GM08714 (cell line): ENCODE results near the gene LDLRAD4.
"Not testable (repeated sequence)": the region's sequence is repeated elsewhere in the genome, so short reads cannot be mapped to it uniquely, and the experiment has no call there.

Experiments
- H3K4me3 ChIP-seq: fragments of 200-500 bp; sonication (Bioruptor generic); 2 replicates; pipeline ENCODE4 v1.5.1; 2014; ENCODE audit warnings: mild to moderate bottlenecking, low read length, inconsistent platforms
- ZNF274 ChIP-seq: IDR thresholded peaks from 2 replicates; pipeline ENCODE4 v1.6.1; 2012; ENCODE audit warnings: mild to moderate bottlenecking, low read depth, low read length

The LDLRAD4 gene

GRCh38 chr18:13464432-13465123 is 246.0 kb downstream of the LDLRAD4 start:
- H3K4me3 ChIP-seq = peak overlapping the region; percentile 90; the same call in 1 of the 2 replicates
- no peak for TF ChIP-seq ZNF274

- no peak for TF ChIP-seq ZNF274
- peak overlapping the region; percentile 90 for H3K4me3 ChIP-seq
Measured at GRCh38 chr18:13465124-13465446, 246.5 kb downstream of the LDLRAD4 start.

GRCh38 chr18:13465476-13465875 is 246.9 kb downstream of the LDLRAD4 start:
- no peak for TF ChIP-seq ZNF274
- peak overlapping the region; percentile 90 for H3K4me3 ChIP-seq

GRCh38 chr18:13470516-13471197 is 252.1 kb downstream of the LDLRAD4 start:
- no peak overlapping the region for H3K4me3 ChIP-seq
- TF ChIP-seq ZNF274 = no peak

- H3K4me3 ChIP-seq = no peak overlapping the region
- TF ChIP-seq ZNF274 = no peak
Measured at GRCh38 chr18:13471198-13471845, 252.8 kb downstream of the LDLRAD4 start.

GRCh38 chr18:13471971-13472628 is 253.5 kb downstream of the LDLRAD4 start:
- no peak overlapping the region for H3K4me3 ChIP-seq
- no peak for TF ChIP-seq ZNF274

GRCh38 chr18:13473751-13474150 is 255.2 kb downstream of the LDLRAD4 start:
- no peak overlapping the region for H3K4me3 ChIP-seq
- no peak for TF ChIP-seq ZNF274

- no peak overlapping the region for H3K4me3 ChIP-seq
- TF ChIP-seq ZNF274 = no peak
Measured at GRCh38 chr18:13474336-13474735, 255.8 kb downstream of the LDLRAD4 start.

- TF ChIP-seq ZNF274 = no peak
- H3K4me3 ChIP-seq = no peak overlapping the region
Measured at GRCh38 chr18:13474907-13475545, 256.5 kb downstream of the LDLRAD4 start.

GRCh38 chr18:13476312-13476711 is 257.8 kb downstream of the LDLRAD4 start:
- H3K4me3 ChIP-seq = not testable (repeated sequence)

- TF ChIP-seq ZNF274 = no peak
Measured at GRCh38 chr18:13477147-13477683, 258.7 kb downstream of the LDLRAD4 start.

GRCh38 chr18:13480571-13481255 is 262.2 kb downstream of the LDLRAD4 start:
- no peak overlapping the region for H3K4me3 ChIP-seq

More at GRCh38 chr18:13477147-13477683, 258.7 kb downstream of the LDLRAD4 start:
- H3K4me3 ChIP-seq = no peak overlapping the region

GRCh38 chr18:13481331-13481730 is 262.8 kb downstream of the LDLRAD4 start:
- no peak for TF ChIP-seq ZNF274
- H3K4me3 ChIP-seq = no peak overlapping the region

More at GRCh38 chr18:13480571-13481255, 262.2 kb downstream of the LDLRAD4 start:
- TF ChIP-seq ZNF274 = no peak
